Smooth muscle cell (in vitro differentiated cells): ENCODE data around the gene SKA1. TPM values are rescaled to one million over a fixed set of nuclear protein-coding genes. Genes with fewer than 3 reads are reported as not detected.

Experiments
- DNase-seq: peaks from one replicate; lab custom pipeline; 2025; ENCODE audit not compliant: unreplicated experiment; lab: John Stamatoyannopoulos, UW
- H2AFZ ChIP-seq: fragments of 200-600 bp; sonication (generic); 2 replicates; pipeline ENCODE4 v1.6.0; 2016; ENCODE audit warnings: antibody characterized with exemption, low read depth, mild to moderate bottlenecking
- H3F3A ChIP-seq: fragments of 200-600 bp; sonication (generic); 2 replicates; pipeline ENCODE4 v1.6.0; 2017; ENCODE audit warnings: antibody characterized with exemption, low read depth
- H3K27ac ChIP-seq: fragments of 200-600 bp; sonication (generic); 2 replicates; pipeline ENCODE4 v1.5.1; 2016; ENCODE audit warnings: low read depth, mild to moderate bottlenecking
- H3K27me3 ChIP-seq: fragments of 200-600 bp; sonication (generic); 2 replicates; pipeline ENCODE4 v1.6.1; 2016; ENCODE audit warnings: low read depth, mild to moderate bottlenecking
- H3K36me3 ChIP-seq: fragments of 200-600 bp; sonication (generic); 2 replicates; pipeline ENCODE4 v1.5.1; 2016; ENCODE audit warnings: low read depth
- H3K4me1 ChIP-seq: fragments of 200-600 bp; sonication (generic); 2 replicates; pipeline ENCODE4 v1.5.1; 2016; ENCODE audit warnings: low read depth
- H3K4me2 ChIP-seq: fragments of 200-600 bp; sonication (generic); 2 replicates; pipeline ENCODE4 v1.6.0; 2016; ENCODE audit warnings: mild to moderate bottlenecking
- H3K4me3 ChIP-seq: fragments of 200-600 bp; sonication (generic); 2 replicates; pipeline ENCODE4 v1.5.1; 2016; ENCODE audit warnings: mild to moderate bottlenecking
- H3K79me2 ChIP-seq: fragments of 200-600 bp; sonication (generic); 2 replicates; pipeline ENCODE4 v1.6.0; 2016; ENCODE audit warnings: low read depth, mild to moderate bottlenecking
- H3K9ac ChIP-seq: fragments of 200-600 bp; sonication (generic); 2 replicates; pipeline ENCODE4 v1.6.0; 2016; ENCODE audit warnings: low read depth
- H3K9me3 ChIP-seq: fragments of 200-600 bp; sonication (generic); replicated peaks from 2 replicates; pipeline ENCODE4 v1.5.1; 2016; ENCODE audit warnings: low read depth
- H4K20me1 ChIP-seq: fragments of 200-600 bp; sonication (generic); 2 replicates; pipeline ENCODE4 v1.6.0; 2016; ENCODE audit warnings: low read depth
- WGBS: methylation state at CpG from one replicate; pipeline ENCODE4 v1.1.7; 2016; ENCODE audit warnings: low lambda C conversion rate; 5-methylcytosine and 5-hydroxymethylcytosine counted together
- polyA plus RNA-seq: library from polyadenylated mRNA; unstranded; fragments of >200 nt; fragmentation: Nextera tagmentation; extraction: Ambion mirVana; gene quantifications from 2 replicates; pipeline ENCODE4 v1.2.1, GENCODE V29; 2016
- total RNA-seq: library from RNA; depleted of rRNA; stranded (reverse); fragments of >200 nt; gene quantifications from 2 replicates; pipeline ENCODE4 v1.2.3, GENCODE V29; 2014
- TF ChIP-seq, protein P1 (sequence below): fragments of 200-600 bp; sonication (generic); IDR thresholded peaks from 2 replicates; pipeline ENCODE4 v1.5.1; 2017; ENCODE audit warnings: borderline replicate concordance, mild to moderate bottlenecking, antibody characterized with exemption; ENCODE audit not compliant: insufficient read depth, poor library complexity, severe bottlenecking

The SKA1 gene
- total and polyA plus RNA-seq, 2 experiments from 2014 or later = 5.8 to 7.8 TPM

DNA sequence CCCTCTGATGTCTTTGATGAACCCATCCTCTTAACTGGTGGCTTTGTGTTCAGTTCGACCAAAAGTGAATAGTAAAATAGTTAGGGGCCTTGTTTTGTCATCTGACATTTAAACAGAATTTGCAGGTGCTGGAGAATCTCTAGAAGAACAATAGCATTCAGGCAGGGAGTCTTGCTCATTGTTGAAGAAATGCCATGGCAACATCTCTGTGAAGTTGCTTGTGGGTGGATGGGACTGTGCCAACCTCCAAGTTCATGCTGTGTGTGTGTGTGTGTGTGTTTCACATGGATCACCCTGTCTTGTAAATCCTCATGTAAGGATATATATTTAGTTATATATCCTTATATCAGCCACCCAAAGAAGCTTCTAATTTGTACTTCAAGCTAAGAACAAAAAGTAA is 66.7 kb downstream of the SKA1 start:
- H3K4me1 ChIP-seq = peaks cover 7% of the 10 kb centered on the region
- H3K4me2 ChIP-seq = no peak overlapping the region
- H2AFZ ChIP-seq = no peak overlapping the region
- no peaks in the 10 kb centered on the region for H3K79me2 ChIP-seq
- DNase-seq = no peak
- no peaks in the 10 kb centered on the region for H3K27me3 ChIP-seq
- H3K36me3 ChIP-seq = no peaks in the 10 kb centered on the region
- TF ChIP-seq, protein P1, sequence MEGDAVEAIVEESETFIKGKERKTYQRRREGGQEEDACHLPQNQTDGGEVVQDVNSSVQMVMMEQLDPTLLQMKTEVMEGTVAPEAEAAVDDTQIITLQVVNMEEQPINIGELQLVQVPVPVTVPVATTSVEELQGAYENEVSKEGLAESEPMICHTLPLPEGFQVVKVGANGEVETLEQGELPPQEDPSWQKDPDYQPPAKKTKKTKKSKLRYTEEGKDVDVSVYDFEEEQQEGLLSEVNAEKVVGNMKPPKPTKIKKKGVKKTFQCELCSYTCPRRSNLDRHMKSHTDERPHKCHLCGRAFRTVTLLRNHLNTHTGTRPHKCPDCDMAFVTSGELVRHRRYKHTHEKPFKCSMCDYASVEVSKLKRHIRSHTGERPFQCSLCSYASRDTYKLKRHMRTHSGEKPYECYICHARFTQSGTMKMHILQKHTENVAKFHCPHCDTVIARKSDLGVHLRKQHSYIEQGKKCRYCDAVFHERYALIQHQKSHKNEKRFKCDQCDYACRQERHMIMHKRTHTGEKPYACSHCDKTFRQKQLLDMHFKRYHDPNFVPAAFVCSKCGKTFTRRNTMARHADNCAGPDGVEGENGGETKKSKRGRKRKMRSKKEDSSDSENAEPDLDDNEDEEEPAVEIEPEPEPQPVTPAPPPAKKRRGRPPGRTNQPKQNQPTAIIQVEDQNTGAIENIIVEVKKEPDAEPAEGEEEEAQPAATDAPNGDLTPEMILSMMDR = no peak
- H3K27ac ChIP-seq = no peak overlapping the region
- H3K9me3 ChIP-seq = no peaks in the 10 kb centered on the region
- H3K9ac ChIP-seq = no peak overlapping the region
- H3F3A ChIP-seq = no peaks in the 10 kb centered on the region
- H3K4me3 ChIP-seq = no peak overlapping the region
- 35% methylated on average over 1 of the region's 1 CpG for WGBS
- no peaks in the 10 kb centered on the region for H4K20me1 ChIP-seq

Other genes with a start within 250 kb of the SKA1 start
- 11.2 and 25.3 TPM in 2 replicates for gene MYO5B, start 179.9 kb upstream of the SKA1 start, total RNA-seq
- 1.7 and 8.2 TPM in 2 replicates for gene MYO5B, start 179.9 kb upstream of the SKA1 start, polyA plus RNA-seq
- 0.36 and 0.99 TPM in 2 replicates for gene CFAP53, start 108.6 kb upstream of the SKA1 start, total RNA-seq
- 0.41 and 1.1 TPM in 2 replicates for gene CFAP53, start 108.6 kb upstream of the SKA1 start, polyA plus RNA-seq
- gene MBD1, start 93.5 kb upstream of the SKA1 start, total RNA-seq = 40.3 and 61.3 TPM in 2 replicates
- 49.8 and 53.1 TPM in 2 replicates for gene MBD1, start 93.5 kb upstream of the SKA1 start, polyA plus RNA-seq
- 15.4 and 20.6 TPM in 2 replicates for gene CXXC1, start 87.4 kb upstream of the SKA1 start, total RNA-seq
- 39.6 and 70.1 TPM in 2 replicates for gene CXXC1, start 87.4 kb upstream of the SKA1 start, polyA plus RNA-seq
- 0.09 and 0.67 TPM in 2 replicates for gene MAPK4, start 185.0 kb downstream of the SKA1 start, total RNA-seq
- not detected in 2 replicates for gene MAPK4, start 185.0 kb downstream of the SKA1 start, polyA plus RNA-seq